Raji (cell line): ENCODE measurements around the gene NGF.

ENCODE experiments used
- POLR2A ChIP-seq: IDR thresholded peaks from 2 replicates; pipeline ENCODE4 v1.6.1; 2011; ENCODE audit warnings: low read depth, low read length, control low read depth; ENCODE audit not compliant: insufficient read depth

The NGF gene

DNA sequence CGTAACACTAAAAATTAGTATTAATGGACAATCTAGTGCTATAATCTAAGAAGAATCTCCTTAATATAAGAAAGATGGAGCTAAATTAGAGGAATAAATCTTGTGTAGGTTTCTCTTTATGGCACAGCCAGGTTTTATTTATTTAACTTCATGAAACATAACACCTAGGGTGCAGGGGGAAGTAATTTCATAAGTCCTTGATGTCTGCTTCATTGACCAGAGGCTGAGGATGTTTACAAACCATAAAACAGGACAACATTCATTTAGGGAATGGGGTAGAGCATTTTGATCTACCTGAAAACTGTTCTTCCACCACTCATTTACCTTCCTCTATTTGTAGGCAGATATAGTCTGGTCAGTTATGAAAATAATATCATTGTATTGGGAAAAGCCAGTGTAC, 95.5 kb downstream of the NGF start:
- TF ChIP-seq POLR2A = no peak

DNA sequence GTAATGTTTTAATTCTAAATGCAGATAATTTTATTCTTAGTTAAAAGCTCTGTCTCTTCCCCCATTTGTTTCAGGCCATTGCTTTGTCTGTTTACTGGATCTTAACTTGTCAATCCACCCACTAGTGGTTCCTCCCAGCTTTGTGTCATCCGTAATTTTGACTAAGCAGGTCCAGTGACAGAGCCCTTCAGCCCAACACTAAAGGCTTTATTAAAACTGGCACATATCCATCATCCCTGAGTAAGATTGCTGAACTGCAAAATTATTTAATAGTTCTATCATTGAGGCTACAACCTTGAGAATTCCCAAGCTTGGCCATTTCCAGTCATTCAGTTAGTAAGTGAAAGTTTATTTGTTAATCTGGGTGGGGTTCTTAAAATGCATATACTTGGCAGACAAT, 96.7 kb downstream of the NGF start:
- TF ChIP-seq POLR2A = no peak

DNA sequence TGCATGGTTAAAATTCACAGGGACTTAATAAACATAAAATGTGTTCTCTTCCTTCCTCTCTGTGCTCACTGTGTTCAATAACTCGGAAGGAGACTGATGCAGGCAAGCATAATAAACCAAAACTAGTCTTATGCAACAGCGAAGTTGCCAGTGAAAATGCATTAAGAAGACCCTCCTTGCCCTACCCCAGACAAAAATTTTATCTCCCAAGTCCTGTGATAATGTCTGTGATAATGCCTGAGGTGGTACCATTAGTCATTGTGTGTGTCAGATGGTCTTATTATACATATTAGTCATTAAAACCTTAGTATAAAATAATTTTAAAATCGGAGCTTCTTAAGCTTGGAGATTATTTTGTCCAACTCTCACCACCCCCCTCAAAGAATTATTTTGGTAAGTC, 97.8 kb downstream of the NGF start:
- TF ChIP-seq POLR2A = no peak

DNA sequence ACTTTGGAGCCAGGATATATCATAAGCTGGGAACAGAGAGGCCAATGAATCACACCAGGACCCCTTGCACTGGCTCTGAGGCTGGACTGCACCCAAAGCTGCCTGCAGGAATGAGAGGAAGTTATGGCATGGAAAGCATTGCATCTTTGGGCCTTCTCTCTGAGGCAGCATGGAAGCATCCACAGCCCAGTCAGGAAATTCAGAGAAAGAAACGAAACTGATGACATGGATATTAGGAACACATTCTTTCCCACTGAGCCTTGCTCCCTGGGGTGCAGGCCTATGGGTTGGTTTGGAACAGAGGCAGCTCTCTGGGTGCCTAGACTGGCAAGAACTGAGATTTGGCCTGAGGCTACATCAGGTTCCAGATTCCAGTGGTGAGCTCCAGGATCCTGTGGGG, 98.6 kb downstream of the NGF start:
- no peak for TF ChIP-seq POLR2A

DNA sequence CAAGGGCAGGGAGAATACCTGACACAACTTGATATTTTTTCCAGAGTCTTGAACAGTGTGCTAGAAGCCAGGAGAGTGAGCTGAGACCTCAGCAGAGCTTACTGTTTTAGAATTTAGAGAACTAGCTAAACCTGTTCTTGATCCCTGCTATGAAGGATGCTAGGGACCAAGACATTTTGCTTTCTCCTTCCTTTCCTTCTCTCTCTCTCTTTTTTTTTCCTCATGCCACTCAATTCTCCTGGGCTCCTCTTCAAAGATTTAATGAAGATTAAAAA, 99.0 kb downstream of the NGF start:
- TF ChIP-seq POLR2A = no peak

DNA sequence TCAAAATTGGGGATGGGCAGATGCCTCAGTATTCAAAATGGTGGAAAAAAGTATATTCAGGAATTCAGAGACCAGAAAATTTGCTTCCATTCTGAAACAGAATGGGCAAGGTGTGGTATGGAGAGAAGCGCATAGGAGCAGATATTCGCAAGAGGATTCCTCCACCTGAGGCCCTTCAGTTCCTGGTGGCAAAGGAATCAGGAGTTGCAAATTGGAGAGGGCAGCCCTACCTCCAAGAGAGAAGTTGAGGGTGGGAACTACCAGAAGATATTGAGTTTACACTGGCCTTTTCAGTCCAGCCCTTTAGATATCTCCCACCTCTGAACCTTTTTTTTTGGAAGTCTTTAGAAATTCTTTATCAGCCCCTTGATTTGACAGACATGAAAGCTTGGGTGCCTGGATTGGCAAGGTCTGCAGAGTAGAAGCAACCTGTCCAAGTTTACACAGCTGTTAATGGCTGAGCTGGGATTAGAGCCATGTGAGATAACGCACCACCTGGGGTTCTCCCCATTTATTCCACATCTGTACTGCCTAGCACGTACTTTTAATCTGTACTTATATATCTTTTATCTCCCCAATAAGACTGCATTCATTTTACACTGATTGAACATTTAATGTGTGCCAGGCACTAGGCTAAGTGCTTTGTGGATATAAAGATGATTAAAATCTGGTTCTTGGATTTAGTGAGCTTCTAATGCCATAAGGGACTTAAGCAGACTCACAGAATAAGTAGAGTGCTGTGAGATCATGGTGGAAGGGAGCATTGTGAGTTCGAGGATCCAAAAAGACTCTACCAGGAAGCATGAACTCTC, 99.5 kb downstream of the NGF start:
- TF ChIP-seq POLR2A = no peak

DNA sequence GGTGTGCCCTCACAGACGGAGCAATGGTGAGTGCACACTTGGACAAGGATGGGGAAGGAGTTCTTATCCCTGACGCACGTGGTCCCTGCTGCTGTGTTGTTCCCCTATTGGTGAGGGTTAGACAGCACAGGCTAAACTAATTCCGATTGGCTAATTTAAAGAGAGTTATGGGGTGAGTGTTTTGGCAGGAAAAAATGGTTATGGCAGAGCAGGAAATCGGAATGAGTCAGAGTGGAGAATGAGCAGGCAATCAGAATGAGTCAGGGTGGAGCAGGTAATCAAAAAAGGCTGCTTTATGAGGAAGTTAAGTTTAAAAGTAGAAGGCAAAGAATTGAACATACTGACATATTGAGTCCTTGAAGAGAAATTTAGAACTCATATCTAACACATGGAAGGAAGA, 100.5 kb downstream of the NGF start:
- TF ChIP-seq POLR2A = no peak

DNA sequence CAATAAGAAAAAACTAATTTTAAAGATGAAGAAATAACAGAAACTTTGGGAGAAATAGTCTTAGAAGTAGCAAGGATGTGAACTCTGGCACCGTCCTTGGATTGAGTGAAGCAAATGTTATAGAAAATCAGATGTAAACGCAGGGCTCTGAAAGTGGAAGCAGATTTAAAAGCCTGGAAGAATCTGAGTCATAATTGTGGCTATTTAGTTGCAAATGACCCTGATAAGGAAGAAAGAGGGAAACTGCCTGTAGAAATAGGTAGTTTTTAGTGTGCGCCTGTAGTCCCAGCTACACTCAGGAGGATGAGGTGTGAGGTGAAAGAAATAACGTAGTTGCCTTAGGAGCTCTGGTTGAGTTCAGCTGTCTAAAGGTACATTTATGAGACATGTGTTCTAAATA, 101.0 kb downstream of the NGF start:
- no peak for TF ChIP-seq POLR2A
